Measurements from ENCODE around the gene MCUB. TPM values are rescaled to one million over a fixed set of nuclear protein-coding genes. Genes with fewer than 3 reads are reported as not detected.
"Not testable (repeated sequence)": the region's sequence is repeated elsewhere in the genome, so short reads cannot be mapped to it uniquely, and the experiment has no call there.

Gene MCUB
- total RNA-seq, result 17.1 TPM
- long read RNA-seq, transcript MCUB-201 (8 exons, 2,278 nt), result major isoform, 20 of 29 reads
- long read RNA-seq, partial matches to known transcripts, result 1 of 29 reads
- long read RNA-seq, other reads (novel, unspliced or antisense), result 8 of 29 reads

- Histone ChIP-seq H3K27me3 (ENCODE audit: low read depth) (no peaks in the 10 kb centered on the region), H3K4me3 (peak within 1 kb of the TSS; percentile 89), H3K27ac (peak within 1 kb of the TSS; percentile 92), H3K4me1 (peaks cover 13% of the 10 kb centered on the region), H3K36me3 (no peaks in the 10 kb centered on the region), H3K9me3 (no peaks in the 10 kb centered on the region)
- peak; percentile 91 for DNase-seq
- peak; percentile 98 to 99 for ATAC-seq
- intact Hi-C loops (cut with DNase I), result no loop called here
- no peak for TF ChIP-seq CTCF (IDR thresholded peaks at IDR 0.05)
These were observed at the start of gene MCUB for GRCh38 chr4:109559983-109560686. Gene MCUB, plus strand, starts transcription at chr4:109560246. Its CDS starts 92 bp downstream, at chr4:109560338.

- no peak for ATAC-seq
- Histone ChIP-seq H3K27ac (no peak overlapping the region), H3K36me3 (peaks cover 90% of the 10 kb centered on the region)
These were observed 49.4 kb upstream of the MCUB start for GRCh38 chr4:109510687-109511086.

GRCh38 chr4:109511414-109511813 lies 48.6 kb upstream of the MCUB start:
- no peak for DNase-seq
- Histone ChIP-seq H3K36me3 (peaks cover 97% of the 10 kb centered on the region), H3K4me3 (no peak overlapping the region), H3K27me3 (ENCODE audit: low read depth) (no peaks in the 10 kb centered on the region), H3K9me3 (no peaks in the 10 kb centered on the region), H3K27ac (no peak overlapping the region), H3K4me1 (no peaks in the 10 kb centered on the region)
- ATAC-seq, result no peak
- TF ChIP-seq CTCF (IDR thresholded peaks at IDR 0.05), result no peak
- intact Hi-C loops (cut with DNase I), result no loop called here

More at GRCh38 chr4:109510687-109511086, 49.4 kb upstream of the MCUB start:
- Histone ChIP-seq H3K27me3 (ENCODE audit: low read depth) (no peaks in the 10 kb centered on the region), H3K9me3 (no peaks in the 10 kb centered on the region), H3K4me1 (no peaks in the 10 kb centered on the region), H3K4me3 (no peak overlapping the region)
- DNase-seq, result no peak
- TF ChIP-seq CTCF (IDR thresholded peaks at IDR 0.05), result no peak
- intact Hi-C loops (cut with DNase I), result no loop called here

GRCh38 chr4:109513368-109513767 lies 46.7 kb upstream of the MCUB start:
- H3K9me3 ChIP-seq; H3K4me3 ChIP-seq; H3K27me3 ChIP-seq (ENCODE audit: low read depth); intact Hi-C loops (cut with DNase I); DNase-seq; ATAC-seq; H3K4me1 ChIP-seq; H3K27ac ChIP-seq: not testable (repeated sequence)
- H3K36me3 ChIP-seq, result peaks cover 98% of the 10 kb centered on the region

- peaks cover 99% of the 10 kb centered on the region for H3K36me3 ChIP-seq
- no peak for TF ChIP-seq CTCF (IDR thresholded peaks at IDR 0.05)
- intact Hi-C loops (cut with DNase I), result no loop called here
These were observed 27.9 kb upstream of the MCUB start for GRCh38 chr4:109532182-109532581.

GRCh38 chr4:109545401-109545800 lies 14.6 kb upstream of the MCUB start:
- ATAC-seq (no peak), DNase-seq (no peak)
- H3K27ac ChIP-seq, result no peak overlapping the region
- no peak for TF ChIP-seq CTCF (IDR thresholded peaks at IDR 0.05)
- intact Hi-C loops (cut with DNase I), result no loop called here
- H3K9me3 ChIP-seq, result no peaks in the 10 kb centered on the region
- H3K36me3 ChIP-seq, result peaks cover 39% of the 10 kb centered on the region
- no peak overlapping the region for H3K4me3 ChIP-seq
- H3K4me1 ChIP-seq, result no peaks in the 10 kb centered on the region
- no peaks in the 10 kb centered on the region for H3K27me3 ChIP-seq (ENCODE audit: low read depth)

More at GRCh38 chr4:109532182-109532581, 27.9 kb upstream of the MCUB start:
- H3K4me1 ChIP-seq, result no peaks in the 10 kb centered on the region
- no peaks in the 10 kb centered on the region for H3K27me3 ChIP-seq (ENCODE audit: low read depth)
- H3K27ac ChIP-seq, result no peak overlapping the region
- ATAC-seq, result no peak
- DNase-seq, result no peak
- H3K9me3 ChIP-seq, result no peaks in the 10 kb centered on the region
- H3K4me3 ChIP-seq, result no peak overlapping the region
